Inflammatory macrophage treated with lipopolysaccharide for 4 hours (primary cell): ENCODE data around the gene SLC13A3.

Experiments
- DNase-seq: peaks from one replicate; pipeline ENCODE4 v3.0.0-alpha.2; 2020

Gene SLC13A3

DNA sequence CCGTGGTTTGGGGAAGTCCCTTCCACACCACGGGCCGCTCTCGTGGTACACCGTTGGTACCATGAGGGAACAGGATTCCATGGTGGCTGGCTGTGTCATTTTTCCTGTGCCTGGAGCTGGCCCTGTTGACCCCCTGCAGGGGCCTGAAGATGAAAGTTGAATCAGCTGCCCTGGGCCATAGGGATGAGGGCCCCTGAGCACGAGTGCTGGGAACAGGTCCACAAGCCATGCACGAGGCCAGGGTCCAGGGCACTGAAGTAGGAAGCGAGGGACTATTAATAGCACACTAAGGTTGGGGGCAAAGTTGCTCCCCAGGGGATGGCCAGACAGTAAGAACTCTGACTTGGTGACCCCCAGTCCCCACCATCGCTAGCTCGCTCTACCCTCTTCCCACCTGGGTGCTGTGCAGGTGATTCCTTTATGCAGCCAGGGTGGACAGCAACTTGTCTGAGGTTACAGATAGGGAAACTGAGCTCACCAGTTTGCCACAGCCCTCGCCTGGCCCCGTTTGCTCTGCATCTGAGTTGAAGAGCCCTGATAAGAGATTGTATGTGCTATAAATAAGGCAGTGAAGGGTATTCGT is 46.6 kb downstream of the SLC13A3 start:
- DNase-seq = no peak

DNA sequence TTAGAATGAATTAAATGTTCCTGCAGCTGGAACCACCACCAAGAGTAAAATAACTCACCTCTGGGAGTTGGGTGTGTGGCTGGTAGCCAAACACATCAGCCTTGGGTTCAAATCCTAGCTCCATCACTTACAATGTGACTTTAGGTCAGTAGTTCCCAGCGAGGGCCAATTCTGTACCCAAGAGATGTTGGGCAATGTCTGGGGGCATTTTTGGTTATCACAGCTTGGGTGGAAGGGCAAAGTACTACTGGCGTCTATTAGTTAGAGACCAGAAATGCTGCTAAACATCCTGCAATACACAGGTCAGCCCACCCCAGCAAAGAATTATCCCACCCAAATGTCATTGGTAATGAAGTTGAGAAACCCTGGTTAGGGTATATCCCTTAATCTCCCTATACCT is 48.8 kb downstream of the SLC13A3 start:
- no peak for DNase-seq

DNA sequence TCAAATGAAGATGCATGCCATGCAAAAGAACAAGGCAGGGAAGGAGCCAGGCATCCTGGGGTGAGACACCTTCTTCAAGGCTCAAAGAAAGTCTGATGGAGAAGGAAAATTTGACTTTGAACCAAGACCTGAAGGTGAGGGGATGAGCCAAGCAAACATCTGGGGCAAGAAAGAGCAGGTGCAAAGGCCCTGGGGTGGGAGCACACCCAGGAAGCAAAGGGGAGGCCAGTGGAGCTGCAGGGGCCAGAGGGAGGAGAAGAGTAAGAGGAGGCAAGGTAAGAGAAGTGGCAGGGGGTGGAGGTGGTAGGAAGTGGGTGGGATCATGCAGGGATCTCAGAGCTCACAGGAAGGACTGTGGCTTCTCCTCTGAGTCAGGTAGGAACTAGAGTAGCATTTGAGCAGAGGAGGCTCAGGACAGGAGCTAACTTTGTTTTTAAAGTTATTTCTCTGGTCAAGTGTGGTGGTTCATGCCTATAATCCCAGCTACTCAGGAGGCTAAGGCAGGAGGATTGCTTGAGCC is 49.6 kb downstream of the SLC13A3 start:
- no peak for DNase-seq

DNA sequence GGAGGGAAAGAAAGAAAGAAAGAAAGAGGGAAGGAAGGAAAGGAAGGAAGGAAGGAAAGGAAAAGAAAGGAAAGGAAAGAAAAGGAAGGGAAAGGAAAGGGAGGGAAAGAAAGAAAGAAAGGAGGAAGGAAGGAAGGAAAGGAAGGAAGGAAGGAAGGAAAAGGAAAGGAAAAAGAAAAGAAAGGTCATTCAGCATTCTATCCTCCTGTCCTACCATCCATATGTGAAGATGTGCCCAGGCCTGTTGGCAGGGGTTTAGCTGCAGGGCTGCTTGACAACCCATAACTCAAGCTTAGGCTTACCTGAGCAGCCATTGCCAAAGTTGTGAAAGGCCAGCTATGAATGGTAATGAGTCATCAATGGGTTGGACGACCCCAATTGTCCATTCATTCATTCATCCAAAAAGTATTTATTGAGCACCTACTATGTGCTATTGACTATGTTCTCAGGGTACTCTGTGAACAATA is 50.9 kb downstream of the SLC13A3 start:
- DNase-seq = no peak

DNA sequence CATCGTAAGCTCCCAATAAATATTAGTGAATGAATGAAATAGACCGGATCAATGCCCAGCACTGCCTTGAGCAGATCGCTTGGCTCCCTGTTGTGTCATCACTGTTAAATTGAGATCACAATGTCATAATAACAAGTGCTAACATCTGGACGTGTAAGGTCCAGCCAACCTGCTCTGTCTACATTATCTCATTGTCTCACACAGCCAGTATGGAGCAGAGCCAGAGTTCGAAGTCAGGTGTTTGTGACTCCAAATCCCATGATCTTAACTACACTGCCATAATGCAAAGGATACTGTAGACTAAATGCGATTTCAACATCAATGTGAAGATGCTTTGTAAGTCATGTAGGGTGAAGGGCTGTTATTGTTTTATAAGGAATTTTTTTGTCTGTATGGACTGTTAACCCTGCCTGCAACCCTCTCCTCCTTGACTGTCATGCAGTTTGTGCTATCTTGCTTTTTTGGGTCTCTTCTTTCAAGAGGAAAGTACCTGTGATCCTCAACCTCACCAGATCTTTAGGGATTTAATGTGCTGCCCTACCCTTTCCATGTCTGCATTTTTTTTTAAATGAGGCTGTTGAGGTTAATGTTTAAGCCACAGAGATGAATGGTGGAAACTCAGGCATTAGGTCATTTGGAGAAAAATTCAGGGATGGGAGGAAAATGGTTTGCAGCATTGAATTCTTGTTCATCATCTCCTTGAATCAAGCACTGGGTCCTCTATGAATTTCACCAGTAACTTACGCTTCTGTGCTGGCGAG is 51.9 kb downstream of the SLC13A3 start:
- DNase-seq = no peak

DNA sequence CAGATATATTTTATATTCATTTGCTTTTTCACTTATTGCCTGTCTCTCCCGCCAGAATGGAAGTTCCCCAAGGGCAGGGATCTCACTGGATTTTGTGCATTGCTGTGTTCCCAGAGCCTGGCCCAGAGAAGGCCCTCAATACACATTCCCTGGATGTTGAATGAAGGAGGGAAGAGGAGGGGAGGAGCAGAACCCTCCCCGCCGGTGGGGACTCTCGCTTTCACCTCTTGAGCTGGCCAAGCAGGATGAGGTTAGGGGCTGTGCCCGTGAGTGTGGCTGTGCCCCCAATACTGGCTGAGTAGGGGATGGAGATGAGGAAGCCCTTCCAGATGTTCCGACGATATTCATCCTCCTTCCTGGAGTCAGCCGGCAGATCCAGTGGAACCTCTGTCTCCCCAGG is 55.3 kb downstream of the SLC13A3 start:
- no peak for DNase-seq

DNA sequence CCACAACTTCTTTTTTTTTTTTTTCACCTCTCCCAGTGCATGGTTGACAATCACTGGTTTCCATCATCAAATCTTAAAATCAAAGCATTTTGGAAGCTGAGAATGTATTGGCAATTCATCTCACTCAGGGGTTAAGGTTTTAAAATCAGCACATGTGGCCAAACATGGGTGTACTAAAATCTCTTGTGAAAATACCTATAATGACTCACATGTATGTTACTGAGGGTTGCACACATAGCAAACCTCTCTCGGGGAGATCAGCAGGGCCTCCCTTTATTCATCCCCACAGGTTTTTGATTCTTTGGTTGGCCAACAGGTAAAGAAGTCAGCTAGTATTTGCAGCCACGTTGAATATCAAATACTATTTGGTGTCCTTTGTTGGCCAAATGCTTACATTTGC is 56.5 kb downstream of the SLC13A3 start:
- no peak for DNase-seq

DNA sequence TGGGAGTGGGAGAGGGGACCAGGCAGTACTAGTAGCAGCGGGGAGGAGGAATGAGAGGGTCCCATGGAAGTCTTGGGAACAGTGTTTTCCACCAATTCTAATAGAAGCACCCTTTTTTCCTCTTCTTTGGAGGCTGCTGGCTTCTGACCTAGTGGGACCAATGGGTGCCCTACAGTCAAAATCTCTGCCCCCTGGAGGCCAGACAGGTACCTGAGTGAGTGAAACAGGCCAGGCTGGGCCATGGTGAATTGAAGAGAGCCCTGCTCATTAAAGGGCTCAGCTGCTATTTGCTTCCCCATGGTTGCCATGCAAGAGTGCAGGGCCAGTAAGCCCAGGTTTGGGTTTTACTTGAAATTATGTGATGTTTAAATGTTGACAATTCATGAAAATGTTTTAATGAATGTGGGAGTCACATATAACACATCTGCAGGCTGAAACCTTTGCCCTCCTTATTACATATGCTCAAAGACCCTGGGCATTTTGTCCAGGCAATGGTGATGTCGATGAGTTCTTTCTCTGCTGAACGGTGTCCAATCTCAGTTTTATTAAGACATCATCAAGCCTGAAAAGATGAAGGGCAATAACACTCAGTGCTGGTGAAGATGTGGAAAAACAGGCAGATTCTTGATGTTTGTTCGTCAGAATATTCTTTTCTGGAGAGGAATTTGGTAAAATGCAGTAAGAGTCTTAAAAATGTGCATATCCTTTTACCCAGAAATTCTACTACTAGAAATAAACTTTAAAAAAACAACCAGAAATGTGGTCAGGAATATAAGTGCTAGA is 58.5 kb downstream of the SLC13A3 start:
- DNase-seq = no peak

DNA sequence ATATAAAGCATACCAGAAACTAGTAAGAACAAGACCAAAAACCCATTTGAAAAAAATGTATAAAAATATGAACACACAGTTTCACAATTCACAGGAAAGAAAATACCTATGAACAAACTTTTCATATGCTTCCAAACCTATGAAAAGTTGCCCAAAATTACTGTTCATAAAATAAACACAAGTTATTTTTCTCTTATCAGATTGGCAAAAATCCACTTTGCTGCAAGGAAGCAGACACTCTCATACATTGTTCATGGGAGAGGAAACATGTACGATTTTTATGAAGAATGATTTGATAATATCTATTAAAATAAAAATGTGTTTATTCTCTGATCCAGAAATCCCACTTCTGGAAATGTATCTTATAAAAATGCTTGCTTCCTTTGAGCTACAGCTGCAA is 60.8 kb downstream of the SLC13A3 start:
- DNase-seq = no peak

DNA sequence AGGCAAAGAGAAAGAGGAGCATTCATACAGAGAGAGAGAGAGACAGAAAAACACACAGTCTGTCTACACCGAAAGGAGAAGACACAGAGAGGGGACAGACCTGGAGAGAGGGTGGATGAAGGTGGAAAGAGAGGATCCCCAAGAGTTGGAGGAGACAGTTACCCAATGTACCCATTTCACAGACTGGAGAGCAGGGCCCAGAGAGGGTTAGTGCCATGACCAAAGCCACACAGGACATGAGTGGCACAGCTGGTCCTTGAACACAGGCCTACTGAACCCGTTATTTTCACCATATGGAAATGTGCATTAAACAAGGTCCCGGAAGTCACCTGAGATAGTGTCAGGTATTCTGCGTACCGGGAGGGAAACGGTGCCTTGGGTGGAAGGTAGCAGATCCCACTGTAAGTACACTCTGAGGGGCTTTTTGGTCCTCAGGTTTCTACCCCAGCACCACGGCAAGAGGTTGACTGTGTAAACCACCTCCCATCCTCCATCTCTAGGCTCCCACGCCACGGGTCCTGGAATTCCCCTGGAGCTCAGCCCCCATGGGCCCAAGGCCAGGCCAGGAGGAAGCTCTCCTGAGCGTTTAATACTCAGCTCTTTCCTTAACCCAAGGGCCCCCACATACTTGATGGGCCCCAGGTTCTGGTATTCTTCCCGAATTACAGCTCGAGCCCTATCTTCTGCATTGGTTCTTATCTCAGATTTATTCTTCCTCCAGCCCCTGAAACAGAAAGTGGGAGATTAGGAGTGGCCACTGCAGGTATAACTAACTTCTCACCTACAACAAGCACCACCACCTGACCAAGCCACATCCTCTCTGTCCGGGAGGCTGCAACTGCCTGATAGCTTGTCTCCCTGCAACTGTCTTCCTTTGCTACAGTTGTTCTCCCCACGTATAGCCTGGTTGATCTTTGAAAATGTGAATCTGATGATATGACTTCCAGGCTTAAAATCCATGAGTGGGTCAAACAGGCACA is 62.4 kb downstream of the SLC13A3 start:
- no peak for DNase-seq

DNA sequence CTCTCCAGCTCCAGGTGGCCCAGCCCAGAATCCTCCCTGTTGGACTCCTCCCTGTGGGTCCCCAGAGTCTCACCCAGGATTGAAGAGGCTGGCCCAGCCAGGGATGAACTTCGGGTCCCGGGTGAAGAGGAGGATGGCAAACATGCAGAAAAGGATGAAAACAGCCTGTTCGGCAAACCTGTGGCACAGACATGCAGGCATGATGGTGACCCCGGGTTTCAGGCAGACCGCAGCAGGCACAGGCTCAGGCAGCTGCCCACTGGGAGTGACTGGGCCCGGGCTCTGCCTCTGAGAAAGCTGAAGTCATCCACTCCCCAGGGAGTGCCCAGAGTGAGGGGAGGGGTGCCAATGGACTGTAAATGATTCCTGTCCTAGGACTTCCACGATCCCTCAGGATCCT is 63.3 kb downstream of the SLC13A3 start:
- no peak for DNase-seq

DNA sequence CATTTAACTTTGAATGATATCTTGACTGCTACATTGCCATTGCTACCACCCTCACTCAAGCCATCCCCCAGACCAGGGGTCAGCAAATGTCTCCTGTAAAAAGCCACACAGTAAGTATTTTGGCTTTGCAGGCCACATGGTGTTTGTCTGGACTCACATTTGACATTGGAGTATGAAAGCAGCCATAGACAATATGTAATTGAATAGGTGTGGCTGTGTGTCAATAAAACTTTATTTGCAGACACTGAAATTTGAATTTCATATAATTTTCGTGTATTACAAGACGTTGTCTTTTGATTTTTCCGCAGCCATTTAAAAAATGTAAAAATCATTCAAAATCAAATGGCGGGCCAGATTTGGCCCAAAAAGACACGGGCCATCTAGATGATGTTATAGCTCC is 64.5 kb downstream of the SLC13A3 start:
- DNase-seq = no peak

DNA sequence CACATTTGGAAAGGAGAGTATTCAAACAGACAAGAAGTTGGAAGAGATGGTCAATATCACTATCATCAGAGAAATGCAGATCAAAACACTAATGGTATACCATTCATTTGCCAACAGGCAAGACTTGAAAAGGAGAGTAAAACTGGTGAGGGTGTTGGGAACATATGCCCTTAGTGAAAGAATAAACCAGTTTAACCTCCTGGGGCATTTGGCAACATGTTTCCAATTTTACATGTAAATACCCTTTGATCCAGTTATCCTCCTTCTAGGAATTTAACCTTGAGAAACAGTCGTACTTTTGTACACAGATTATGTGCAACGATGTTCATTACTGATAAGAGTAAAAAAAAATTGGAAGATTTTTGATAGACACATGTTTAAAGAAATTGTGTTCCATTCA is 66.8 kb downstream of the SLC13A3 start:
- DNase-seq = no peak

DNA sequence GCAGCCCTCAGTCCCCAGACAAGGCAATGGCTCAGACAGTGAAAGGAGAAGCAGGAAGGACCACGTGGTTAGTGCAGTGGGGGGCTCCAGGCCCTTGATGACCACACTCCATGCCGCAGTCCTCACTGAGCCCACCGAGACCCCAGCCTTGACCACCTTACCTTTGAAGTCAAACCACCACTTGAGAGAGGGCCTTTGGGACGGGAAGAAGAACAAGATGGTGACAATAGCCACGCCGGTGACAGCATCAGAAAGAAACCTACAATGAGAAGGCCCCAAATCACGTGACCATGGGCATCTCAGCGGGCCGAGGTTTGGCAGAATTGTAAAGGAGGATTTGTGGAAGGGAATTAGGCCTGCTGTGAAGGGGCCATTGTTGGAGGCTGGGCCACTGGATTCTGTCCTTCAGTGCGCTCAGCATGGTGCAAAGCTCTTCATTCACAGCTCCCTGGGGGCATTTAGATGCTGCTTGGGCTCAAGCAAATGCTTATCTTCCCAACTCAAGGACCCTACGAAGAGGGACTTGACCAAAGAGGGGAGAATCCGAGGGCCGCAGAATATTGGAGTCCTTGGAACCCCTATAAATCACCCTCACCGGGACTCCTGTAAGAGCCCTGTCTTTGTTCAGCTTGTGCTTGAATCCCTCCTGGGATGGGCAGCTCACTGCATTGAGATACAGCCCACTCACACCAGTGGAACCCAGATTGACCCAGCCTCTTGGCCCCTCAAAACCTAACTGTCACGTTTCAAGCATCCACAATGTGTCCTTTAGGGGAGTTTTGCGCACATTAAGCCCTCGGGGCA is 67.6 kb downstream of the SLC13A3 start:
- no peak for DNase-seq

DNA sequence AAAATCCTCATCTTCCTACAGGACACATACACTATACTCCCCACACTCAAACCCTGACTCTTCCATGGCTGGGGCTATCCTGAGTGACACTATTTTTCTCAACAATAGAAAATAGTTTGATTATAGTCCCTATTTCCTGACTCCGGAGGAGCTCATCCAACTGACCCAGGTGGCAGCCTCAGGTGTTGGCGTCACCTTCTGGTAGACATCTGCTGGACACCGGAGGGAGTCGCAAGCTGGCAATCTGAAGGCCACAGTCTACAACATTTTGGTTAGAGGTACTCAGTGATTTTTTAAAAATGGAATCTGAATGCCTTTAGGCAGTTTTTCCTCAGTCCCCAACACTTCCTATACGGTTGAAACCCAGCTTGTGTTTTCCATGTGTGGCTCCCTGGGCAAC is 68.6 kb downstream of the SLC13A3 start:
- no peak for DNase-seq

DNA sequence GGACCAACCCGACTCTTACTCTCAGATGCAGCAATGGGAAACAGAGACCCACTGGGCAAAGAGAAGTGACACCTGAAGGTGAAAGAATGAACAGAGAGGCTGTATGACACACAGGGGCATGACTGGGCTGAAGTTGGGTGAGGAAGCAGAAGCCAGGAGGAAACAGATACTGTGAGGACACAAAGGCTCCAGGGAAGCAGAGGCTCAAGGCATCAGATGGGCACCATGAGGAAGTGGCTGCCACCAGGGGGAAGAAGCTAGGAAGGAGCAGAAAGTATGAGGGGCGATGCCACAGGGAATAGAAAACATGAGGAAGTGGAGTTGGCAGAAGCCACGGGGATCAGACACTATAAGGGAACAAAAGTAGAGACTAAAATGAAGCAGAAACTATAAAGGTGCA is 69.9 kb downstream of the SLC13A3 start:
- DNase-seq = peak; percentile 59

DNA sequence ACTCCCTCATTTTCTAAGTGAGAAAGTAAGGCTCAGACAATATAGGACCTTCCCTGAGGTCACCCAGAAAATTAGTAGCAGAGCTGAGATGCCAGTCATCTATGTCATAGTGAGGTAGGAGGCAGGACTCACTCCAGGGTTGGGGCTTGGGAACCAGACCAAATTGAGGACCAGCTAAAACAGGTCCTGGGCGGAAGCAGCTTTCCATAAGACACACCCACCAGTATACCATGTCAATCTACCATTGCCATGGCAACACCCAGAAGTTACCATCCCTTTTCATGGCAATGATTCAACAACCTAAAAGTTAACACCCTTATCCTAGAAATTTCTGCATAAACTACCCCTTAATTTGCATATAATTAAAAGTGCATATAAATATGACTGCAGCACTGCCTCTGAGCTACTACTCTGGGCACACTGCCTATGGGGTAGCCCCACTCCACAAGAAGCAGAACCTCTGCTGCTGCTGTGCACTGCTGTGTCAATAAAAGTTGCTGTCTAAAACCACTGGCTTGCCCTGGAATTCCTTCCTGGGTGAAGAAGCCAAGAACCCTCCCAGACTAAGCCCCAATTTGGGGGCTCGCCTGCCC is 70.5 kb downstream of the SLC13A3 start:
- no peak for DNase-seq

DNA sequence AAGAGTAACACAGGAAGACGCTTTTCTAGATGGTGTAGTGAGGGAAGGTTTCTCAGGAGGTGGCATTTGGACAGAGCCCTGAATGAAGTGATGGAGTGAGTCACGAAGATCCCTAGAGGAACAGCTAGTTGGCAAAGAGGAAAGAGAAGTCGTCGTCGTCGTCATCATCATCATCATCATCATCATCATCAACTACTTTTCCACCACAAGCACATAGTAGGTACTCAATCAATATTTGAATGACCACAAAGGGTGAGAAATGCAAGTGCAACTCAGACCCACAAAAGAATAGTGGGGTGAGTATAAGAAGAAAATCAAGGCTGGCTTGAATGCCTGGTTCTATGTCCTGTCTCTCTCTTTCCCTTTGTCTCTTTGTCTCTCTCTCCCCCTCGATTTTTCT is 72.5 kb downstream of the SLC13A3 start:
- DNase-seq = no peak

DNA sequence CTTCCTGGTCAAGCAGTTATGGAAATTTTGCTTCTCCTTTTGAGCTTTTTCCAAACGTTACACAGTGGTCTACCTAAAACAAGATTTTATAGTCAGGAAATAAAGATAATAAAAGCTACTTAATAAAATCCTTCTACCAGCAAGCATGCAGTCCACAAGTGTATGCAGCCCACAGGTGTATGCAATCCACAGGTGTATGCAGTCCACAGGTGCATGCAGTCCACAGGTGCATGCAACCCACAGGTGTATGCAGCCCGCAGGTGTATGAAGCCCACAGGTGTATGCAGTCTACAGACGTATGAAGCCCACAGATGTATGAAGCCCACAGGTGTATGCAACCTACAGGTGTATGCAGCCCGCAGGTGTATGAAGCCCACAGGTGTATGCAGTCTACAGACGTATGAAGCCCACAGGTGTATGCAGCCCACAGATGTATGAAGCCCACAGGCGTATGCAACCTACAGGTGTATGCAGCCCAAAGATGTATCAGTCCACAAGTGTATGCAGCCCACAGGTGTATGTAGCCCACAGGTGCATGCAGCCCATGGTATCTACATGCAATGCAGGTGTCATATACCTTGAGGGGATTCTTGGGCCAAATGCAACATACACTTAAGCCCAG is 74.4 kb downstream of the SLC13A3 start:
- no peak for DNase-seq

DNA sequence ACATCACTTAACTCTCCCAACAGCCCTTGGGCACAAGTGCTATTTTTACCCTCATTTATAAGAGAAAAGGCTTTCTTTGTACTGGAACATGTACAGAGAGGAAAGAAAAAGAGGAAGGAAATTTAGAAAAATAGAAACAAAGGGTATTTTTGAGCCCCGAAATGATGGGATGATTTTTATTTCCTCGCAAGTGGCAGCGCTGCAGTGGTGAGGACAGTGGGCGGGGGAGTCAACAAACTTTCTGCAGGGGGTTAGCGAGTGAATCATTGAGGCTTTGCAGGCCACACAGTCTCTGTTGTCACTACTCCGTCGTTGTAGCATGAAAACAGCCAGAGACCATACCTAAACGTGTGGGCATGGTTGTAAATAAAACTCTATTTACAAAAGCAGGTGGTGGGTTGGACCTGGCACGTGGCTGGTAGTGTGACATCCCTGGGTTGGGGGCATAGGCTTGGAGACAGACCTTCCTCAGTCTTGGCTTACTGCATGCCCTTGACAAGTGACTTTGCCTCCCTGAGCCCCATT is 75.3 kb downstream of the SLC13A3 start:
- peak; percentile 62 for DNase-seq

DNA sequence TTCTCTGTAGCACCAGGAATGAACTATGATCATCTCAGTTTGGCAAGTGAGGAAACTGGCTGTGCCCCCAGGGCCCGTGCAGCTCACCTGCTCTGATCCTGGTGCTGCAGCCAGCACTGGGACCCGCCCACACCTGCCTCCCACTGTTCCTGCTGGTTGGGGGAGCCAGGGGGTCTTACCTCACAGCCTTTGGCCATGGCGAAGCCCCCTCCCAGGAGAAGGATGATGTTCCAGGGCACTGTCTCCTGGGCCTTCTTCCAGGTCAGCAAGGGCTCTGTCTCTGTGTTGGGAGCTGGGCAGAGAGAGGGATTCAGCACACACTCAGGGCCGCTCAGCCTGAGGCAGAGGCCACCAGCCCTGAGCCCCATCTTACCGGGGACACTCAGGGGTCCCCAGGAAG is 75.9 kb downstream of the SLC13A3 start:
- no peak for DNase-seq
